WERI-Rb-1 (cell line): ENCODE data around the gene MDP1.
A peak's percentile ranks its signal among the peaks of the same experiment; 100 is the strongest.

Experiments
- DNase-seq: peaks from one replicate; pipeline ENCODE4 v3.0.0-alpha.2; 2020
- H3K27ac ChIP-seq: fragments of 250-450 bp; sonication (Bioruptor Pico); 2 replicates; pipeline ENCODE4 v1.5.1; 2020; ENCODE audit warnings: mild to moderate bottlenecking, moderate library complexity
- H3K27me3 ChIP-seq: fragments of 250-450 bp; sonication (Bioruptor Pico); 2 replicates; pipeline ENCODE4 v1.5.1; 2021; ENCODE audit warnings: mild to moderate bottlenecking, low read depth, moderate library complexity; ENCODE audit not compliant: insufficient read depth, severe bottlenecking
- H3K36me3 ChIP-seq: fragments of 250-450 bp; sonication (Bioruptor Pico); 2 replicates; pipeline ENCODE4 v1.5.1; 2020; ENCODE audit warnings: mild to moderate bottlenecking, moderate library complexity
- H3K4me3 ChIP-seq: 2 replicates; pipeline ENCODE4 v1.5.1; 2011; ENCODE audit warnings: low read depth, mild to moderate bottlenecking, control low read depth, low read length
- H3K9me3 ChIP-seq: fragments of 250-450 bp; sonication (Bioruptor Pico); 2 replicates; pipeline ENCODE4 v1.5.1; 2021; ENCODE audit warnings: mild to moderate bottlenecking, moderate library complexity; ENCODE audit not compliant: severe bottlenecking
- TF ChIP-seq, protein P1 (sequence below): IDR thresholded peaks from 2 replicates; pipeline ENCODE4 v1.5.1; 2011; ENCODE audit warnings: low read depth, mild to moderate bottlenecking, control low read depth, inconsistent platforms, low read length

Gene MDP1

DNA sequence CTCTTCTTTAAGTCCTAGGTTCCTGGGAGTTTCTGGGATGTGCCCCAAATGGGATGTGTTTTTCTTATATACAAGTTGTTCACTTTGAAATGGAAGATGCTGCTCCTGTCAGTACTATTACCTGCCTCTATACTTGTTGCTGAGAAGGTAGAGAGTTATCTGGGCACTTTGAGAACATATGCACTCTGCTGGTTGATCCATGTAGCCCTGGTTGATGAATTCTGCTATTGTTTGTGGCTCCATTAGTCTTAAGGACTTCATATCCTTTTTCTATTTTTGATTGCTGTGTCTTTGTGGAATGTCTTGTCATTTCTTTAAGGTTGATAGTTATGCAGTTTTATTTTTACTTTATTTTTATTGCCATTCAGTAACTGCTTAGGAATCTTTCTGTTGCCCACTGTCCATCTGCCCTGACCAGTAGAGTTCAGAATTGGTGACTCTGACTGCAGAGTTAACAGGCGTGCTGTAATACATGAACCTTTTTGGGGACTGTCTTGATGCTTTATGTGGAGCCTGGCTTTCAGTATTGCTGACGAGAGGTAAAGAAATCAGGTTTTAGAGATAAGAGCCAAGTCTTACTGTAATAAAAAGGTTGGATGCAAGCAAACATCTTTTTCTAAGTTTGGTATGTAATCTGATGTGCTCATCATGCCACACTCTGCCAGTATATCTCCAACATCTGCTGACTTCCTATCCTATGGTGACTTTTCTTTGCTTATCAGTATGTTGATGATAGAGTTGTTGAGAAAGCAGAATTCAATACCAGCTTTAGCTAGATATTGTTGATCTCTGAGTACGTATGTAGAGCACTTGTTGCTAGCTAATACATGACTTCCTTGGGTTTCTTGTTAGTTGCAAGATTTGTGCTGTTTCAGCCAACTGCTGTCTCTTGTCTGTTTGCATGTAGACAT is 18.5 kb upstream of the MDP1 start:
- TF ChIP-seq, protein P1, sequence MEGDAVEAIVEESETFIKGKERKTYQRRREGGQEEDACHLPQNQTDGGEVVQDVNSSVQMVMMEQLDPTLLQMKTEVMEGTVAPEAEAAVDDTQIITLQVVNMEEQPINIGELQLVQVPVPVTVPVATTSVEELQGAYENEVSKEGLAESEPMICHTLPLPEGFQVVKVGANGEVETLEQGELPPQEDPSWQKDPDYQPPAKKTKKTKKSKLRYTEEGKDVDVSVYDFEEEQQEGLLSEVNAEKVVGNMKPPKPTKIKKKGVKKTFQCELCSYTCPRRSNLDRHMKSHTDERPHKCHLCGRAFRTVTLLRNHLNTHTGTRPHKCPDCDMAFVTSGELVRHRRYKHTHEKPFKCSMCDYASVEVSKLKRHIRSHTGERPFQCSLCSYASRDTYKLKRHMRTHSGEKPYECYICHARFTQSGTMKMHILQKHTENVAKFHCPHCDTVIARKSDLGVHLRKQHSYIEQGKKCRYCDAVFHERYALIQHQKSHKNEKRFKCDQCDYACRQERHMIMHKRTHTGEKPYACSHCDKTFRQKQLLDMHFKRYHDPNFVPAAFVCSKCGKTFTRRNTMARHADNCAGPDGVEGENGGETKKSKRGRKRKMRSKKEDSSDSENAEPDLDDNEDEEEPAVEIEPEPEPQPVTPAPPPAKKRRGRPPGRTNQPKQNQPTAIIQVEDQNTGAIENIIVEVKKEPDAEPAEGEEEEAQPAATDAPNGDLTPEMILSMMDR = no peak
- no peak for DNase-seq
- Histone ChIP-seq H3K9me3 (no peaks in the 10 kb centered on the region), H3K4me3 (no peak overlapping the region), H3K27ac (no peak overlapping the region), H3K36me3 (peaks cover 44% of the 10 kb centered on the region), H3K27me3 (no peaks in the 10 kb centered on the region)

DNA sequence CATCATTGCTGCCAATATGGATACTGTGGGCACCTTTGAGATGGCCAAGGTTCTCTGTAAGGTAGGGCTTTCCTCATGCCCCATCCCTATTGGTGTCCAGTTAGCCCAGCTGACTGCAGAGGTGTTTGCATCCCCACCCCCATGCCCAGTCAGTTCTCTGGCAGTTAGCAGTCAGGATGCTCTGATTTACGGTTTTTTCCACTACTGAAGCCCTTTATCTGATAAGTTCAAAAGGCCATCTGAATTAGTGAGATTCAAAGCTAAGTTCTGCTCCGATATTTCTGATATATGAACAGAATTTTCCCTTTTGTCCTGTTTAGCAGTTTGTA is 17.6 kb upstream of the MDP1 start:
- DNase-seq = no peak
- Histone ChIP-seq H3K27ac (no peak overlapping the region), H3K4me3 (peak overlapping the region; percentile 71), H3K36me3 (peaks cover 36% of the 10 kb centered on the region), H3K9me3 (no peaks in the 10 kb centered on the region), H3K27me3 (no peaks in the 10 kb centered on the region)
- TF ChIP-seq, protein P1 = no peak

DNA sequence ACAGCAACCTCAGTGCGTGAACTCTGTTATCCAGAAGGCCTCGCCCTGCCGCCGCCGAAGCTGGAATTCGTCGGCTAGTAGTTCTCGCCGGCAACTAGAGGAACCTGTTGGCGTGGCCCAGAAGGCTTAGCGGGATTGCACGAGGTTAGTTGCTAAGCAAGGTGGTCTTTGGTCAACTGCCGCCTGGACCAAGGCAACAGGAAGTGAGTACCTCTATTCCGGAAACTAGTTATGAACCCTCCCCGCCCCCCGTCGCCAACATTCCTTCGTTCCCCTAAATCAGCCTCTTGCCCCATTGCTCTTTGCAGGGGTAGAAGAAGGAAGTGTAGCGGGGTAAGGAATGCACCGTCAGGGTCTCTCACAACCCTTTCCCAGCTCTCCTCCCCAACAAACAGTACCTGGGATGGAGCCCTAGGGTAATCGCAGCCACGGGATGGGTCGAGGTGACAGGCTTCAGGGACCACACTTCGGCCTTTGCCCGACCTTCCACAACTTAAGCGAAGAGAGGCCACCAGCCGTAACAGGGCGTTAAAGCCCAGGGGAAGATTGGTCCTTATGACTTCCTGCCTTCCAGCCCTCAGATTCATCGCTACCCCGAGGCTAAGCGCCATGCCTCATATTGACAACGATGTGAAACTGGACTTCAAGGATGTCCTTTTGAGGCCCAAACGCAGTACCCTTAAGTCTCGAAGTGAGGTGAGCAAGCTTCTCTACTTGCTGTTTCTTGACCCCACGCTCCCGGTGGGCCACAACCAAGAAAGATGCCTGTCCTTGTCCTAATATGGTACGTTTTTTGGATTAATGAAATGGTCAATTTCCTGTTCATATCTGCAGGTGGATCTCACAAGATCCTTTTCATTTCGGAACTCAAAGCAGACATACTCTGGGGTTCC is 17.0 kb upstream of the MDP1 start, which contains the start of gene GMPR2:
TSS of gene GMPR2 (plus strand) at position 285 of the 893 bp plus-strand sequence. CDS start at position 610, 325 bp downstream.
- TF ChIP-seq, protein P1 = no peak
- DNase-seq = no peak

DNA sequence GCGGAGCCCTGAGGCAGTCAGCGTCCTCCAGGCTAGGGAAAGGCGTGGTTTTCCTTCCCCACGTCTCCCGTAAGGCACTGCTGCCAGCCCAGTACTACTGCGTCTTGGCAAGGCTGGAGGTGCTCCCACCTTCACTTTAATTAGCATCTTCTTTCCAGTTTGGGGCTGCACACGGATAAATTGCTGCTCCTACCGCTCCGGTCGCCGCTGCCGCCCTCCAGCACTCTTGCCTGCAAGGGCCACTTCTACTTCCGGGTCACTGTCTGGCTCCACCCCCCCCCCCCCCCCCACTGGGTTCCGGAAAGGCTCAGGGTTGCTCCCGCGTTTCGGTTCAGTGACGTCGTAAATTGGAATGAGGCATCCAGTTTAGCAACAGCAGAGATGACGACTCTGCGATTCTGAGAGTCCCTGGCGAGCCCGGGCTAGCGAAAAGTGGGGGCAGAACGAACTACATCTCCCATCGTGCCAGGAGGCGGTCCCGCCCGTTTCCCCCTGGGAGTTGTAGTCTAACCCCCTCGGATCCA is 16.3 kb upstream of the MDP1 start, which contains the start of gene NEDD8:
TSS of gene NEDD8 (minus strand) at position 247 of the 524 bp plus-strand sequence. CDS start at position 147, 100 bp downstream.
- peak within 1 kb of the TSS; percentile 71 for H3K4me3 ChIP-seq
- H3K36me3 ChIP-seq = peaks cover 30% of the 10 kb centered on the region
- H3K27me3 ChIP-seq = no peaks in the 10 kb centered on the region
- peak; percentile 81 for DNase-seq
- no peaks in the 10 kb centered on the region for H3K9me3 ChIP-seq
- TF ChIP-seq, protein P1 = no peak
- H3K27ac ChIP-seq = peak within 1 kb of the TSS; percentile 93

More for the DNA sequence above, 17.0 kb upstream of the MDP1 start, which contains the start of gene GMPR2:
- H3K9me3 ChIP-seq = no peaks in the 10 kb centered on the region
- H3K27me3 ChIP-seq = no peaks in the 10 kb centered on the region
- peaks cover 35% of the 10 kb centered on the region for H3K36me3 ChIP-seq
- peak within 1 kb of the TSS; percentile 93 for H3K27ac ChIP-seq
- H3K4me3 ChIP-seq = peak within 1 kb of the TSS; percentile 71

DNA sequence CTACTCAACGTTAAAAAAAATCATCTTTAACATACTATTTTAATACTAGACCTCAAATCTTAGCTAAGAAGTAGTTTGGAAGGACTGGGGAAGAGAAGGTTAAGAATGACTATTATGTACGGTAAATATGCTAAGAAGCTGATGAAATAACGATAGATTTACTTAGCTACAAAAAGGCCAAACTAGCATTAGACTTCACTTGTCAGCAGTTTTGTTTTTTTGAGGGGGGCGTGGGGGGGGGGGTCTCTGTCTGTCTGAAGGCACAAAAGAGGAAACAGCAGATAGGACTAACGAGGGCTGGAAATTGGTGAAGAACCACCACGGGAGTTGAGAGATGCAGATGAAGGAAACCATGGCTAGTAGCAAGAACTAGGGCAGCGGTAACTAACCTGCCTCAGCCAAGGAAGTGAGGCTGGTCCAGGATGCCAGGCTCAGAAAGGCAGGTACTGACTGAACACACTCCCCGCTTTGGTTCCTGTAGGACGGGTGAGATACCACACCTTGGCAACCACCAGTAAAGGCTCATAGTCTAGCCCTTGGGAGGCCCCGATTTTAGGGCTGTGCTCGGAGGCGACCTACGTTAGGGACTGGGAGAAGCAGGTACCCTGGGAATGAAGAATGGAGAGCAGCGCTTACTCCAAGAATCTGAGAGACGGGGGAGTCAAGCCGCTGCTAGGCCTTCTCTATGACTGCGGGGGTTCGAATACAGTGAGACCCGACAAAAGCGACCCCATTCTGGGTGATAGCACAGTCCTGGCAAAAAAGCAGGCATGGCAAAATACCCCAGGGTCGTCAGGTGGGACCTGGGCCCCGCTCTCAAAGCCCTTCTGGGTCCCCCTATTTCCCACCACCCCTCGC is 15.6 kb upstream of the MDP1 start:
- TF ChIP-seq, protein P1 = no peak
- Histone ChIP-seq H3K4me3 (peak overlapping the region; percentile 71), H3K36me3 (peaks cover 23% of the 10 kb centered on the region), H3K9me3 (no peaks in the 10 kb centered on the region), H3K27me3 (no peaks in the 10 kb centered on the region), H3K27ac (peak overlapping the region; percentile 93)
- DNase-seq = no peak
